Measurements from ENCODE around the gene ELK3.

GRCh38 chr12:96215919-96216273 is 21.7 kb downstream of the ELK3 start:
- TF ChIP-seq MAX (IDR thresholded peaks at IDR 0.05) (no peak), EP300 (IDR thresholded peaks at IDR 0.05; ENCODE audit: borderline replicate concordance) (no peak), CEBPB (IDR thresholded peaks at IDR 0.05) (no peak), RAD21 (IDR thresholded peaks at IDR 0.05; ENCODE audit: low read depth) (no peak), REST (IDR thresholded peaks at IDR 0.05; ENCODE audit: low read depth) (no peak), TCF12 (IDR thresholded peaks at IDR 0.05; ENCODE audit: low read depth) (no peak), NFIC (IDR thresholded peaks at IDR 0.05) (no peak)

Measured in Ishikawa (cell line).